ENCODE data around the gene CMYA5.

DNA sequence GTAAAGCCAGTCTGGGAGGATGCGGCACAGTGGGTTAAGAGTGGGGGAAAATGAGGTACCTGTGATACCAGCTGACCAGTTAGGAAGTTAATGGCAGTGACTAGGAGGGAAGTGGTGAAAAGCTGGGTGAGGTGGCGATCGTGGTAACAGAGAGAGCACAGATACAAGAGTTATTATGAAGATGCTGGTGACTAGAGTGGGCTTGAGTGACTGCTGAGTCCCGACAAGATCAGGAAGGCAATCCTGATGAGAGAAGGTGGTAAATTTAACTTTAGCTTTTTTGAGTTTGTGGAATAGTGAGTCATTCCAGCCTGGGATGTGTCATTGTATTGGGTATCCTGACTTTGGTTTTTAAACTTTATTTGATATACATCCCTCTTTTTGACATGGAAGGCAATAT, 38.8 kb downstream of the CMYA5 start:
- TF ChIP-seq, protein P1, sequence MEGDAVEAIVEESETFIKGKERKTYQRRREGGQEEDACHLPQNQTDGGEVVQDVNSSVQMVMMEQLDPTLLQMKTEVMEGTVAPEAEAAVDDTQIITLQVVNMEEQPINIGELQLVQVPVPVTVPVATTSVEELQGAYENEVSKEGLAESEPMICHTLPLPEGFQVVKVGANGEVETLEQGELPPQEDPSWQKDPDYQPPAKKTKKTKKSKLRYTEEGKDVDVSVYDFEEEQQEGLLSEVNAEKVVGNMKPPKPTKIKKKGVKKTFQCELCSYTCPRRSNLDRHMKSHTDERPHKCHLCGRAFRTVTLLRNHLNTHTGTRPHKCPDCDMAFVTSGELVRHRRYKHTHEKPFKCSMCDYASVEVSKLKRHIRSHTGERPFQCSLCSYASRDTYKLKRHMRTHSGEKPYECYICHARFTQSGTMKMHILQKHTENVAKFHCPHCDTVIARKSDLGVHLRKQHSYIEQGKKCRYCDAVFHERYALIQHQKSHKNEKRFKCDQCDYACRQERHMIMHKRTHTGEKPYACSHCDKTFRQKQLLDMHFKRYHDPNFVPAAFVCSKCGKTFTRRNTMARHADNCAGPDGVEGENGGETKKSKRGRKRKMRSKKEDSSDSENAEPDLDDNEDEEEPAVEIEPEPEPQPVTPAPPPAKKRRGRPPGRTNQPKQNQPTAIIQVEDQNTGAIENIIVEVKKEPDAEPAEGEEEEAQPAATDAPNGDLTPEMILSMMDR (IDR thresholded peaks at IDR 0.05; ENCODE audit: low read depth, low read length, missing input control), result no peak
- TF ChIP-seq, protein P2, sequence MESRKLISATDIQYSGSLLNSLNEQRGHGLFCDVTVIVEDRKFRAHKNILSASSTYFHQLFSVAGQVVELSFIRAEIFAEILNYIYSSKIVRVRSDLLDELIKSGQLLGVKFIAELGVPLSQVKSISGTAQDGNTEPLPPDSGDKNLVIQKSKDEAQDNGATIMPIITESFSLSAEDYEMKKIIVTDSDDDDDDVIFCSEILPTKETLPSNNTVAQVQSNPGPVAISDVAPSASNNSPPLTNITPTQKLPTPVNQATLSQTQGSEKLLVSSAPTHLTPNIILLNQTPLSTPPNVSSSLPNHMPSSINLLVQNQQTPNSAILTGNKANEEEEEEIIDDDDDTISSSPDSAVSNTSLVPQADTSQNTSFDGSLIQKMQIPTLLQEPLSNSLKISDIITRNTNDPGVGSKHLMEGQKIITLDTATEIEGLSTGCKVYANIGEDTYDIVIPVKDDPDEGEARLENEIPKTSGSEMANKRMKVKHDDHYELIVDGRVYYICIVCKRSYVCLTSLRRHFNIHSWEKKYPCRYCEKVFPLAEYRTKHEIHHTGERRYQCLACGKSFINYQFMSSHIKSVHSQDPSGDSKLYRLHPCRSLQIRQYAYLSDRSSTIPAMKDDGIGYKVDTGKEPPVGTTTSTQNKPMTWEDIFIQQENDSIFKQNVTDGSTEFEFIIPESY (IDR thresholded peaks at IDR 0.05), result no peak
- TF ChIP-seq JUND (IDR thresholded peaks at IDR 0.05) (no peak), RXRA (IDR thresholded peaks at IDR 0.05) (no peak), GABPA (IDR thresholded peaks at IDR 0.05 in 1 of 2, conservative IDR thresholded peaks at IDR 0.05 in 1 of 2) (no peak), TAF1 (conservative IDR thresholded peaks at IDR 0.05) (no peak), EGR1 (IDR thresholded peaks at IDR 0.05; ENCODE audit: low read depth in 2 of 2) (no peak), RAD21 (IDR thresholded peaks at IDR 0.05) (no peak), NR2F2 (IDR thresholded peaks at IDR 0.05) (no peak), SP1 (IDR thresholded peaks at IDR 0.05) (no peak), YY1 (IDR thresholded peaks at IDR 0.05) (no peak)
- TF ChIP-seq, protein P3, sequence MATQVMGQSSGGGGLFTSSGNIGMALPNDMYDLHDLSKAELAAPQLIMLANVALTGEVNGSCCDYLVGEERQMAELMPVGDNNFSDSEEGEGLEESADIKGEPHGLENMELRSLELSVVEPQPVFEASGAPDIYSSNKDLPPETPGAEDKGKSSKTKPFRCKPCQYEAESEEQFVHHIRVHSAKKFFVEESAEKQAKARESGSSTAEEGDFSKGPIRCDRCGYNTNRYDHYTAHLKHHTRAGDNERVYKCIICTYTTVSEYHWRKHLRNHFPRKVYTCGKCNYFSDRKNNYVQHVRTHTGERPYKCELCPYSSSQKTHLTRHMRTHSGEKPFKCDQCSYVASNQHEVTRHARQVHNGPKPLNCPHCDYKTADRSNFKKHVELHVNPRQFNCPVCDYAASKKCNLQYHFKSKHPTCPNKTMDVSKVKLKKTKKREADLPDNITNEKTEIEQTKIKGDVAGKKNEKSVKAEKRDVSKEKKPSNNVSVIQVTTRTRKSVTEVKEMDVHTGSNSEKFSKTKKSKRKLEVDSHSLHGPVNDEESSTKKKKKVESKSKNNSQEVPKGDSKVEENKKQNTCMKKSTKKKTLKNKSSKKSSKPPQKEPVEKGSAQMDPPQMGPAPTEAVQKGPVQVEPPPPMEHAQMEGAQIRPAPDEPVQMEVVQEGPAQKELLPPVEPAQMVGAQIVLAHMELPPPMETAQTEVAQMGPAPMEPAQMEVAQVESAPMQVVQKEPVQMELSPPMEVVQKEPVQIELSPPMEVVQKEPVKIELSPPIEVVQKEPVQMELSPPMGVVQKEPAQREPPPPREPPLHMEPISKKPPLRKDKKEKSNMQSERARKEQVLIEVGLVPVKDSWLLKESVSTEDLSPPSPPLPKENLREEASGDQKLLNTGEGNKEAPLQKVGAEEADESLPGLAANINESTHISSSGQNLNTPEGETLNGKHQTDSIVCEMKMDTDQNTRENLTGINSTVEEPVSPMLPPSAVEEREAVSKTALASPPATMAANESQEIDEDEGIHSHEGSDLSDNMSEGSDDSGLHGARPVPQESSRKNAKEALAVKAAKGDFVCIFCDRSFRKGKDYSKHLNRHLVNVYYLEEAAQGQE (IDR thresholded peaks at IDR 0.05), result no peak
- TF ChIP-seq, protein P4, sequence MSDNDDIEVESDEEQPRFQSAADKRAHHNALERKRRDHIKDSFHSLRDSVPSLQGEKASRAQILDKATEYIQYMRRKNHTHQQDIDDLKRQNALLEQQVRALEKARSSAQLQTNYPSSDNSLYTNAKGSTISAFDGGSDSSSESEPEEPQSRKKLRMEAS (IDR thresholded peaks at IDR 0.05), result no peak
